ENCODE measurements around the gene LRRFIP1. TPM values are rescaled to one million over a fixed set of nuclear protein-coding genes. Genes with fewer than 3 reads are reported as not detected.

LRRFIP1 gene
- total RNA-seq, 2 experiments from 2014 or later, result 157 to 161 TPM

GRCh38 chr2:237657063-237657462 lies 29.7 kb downstream of the LRRFIP1 start:
- no peaks in the 10 kb centered on the region for H3K27me3 ChIP-seq (ENCODE audit: control insufficient read depth in 1 of 2, insufficient read depth in 2 of 2, low read length in 2 of 2)
- H3K4me1 ChIP-seq (ENCODE audit: insufficient read depth, low read length), result no peaks in the 10 kb centered on the region
- no peak overlapping the region for H3K4me3 Mint-ChIP-seq
- TF ChIP-seq CTCF (IDR thresholded peaks at IDR 0.05), result no peak
- no peak overlapping the region for H3K27ac ChIP-seq (ENCODE audit: low read depth in 1 of 2, low read length in 2 of 2)
- peaks cover 11% of the 10 kb centered on the region for H3K4me1 Mint-ChIP-seq (ENCODE audit: low read depth)
- CTCF ChIA-PET, result interaction anchor here (1.8 kb wide), 1 partner anchor 88 kb away, joined by 4 read pairs; no protein-coding TSS in a partner anchor
- peaks cover 3% of the 10 kb centered on the region for H3K9me3 Mint-ChIP-seq
- H3K36me3 Mint-ChIP-seq (ENCODE audit: low read depth), result peaks cover 6% of the 10 kb centered on the region
- no peaks in the 10 kb centered on the region for H3K9me3 ChIP-seq (ENCODE audit: control insufficient read depth in 1 of 2, insufficient read depth in 1 of 2, low read length in 2 of 2)
- ATAC-seq (ENCODE audit: poor library complexity) (no peak), DNase-seq (no peak)
- no peak overlapping the region for H3K4me3 ChIP-seq (ENCODE audit: low read length)
- intact Hi-C loops (cut with DNase I, micrococcal nuclease), result no loop called here
- peaks cover 10% of the 10 kb centered on the region for H3K27me3 Mint-ChIP-seq
- no peak overlapping the region for H3K27ac Mint-ChIP-seq
- no peaks in the 10 kb centered on the region for H3K36me3 ChIP-seq (ENCODE audit: insufficient read depth, low read length)
- POLR2A ChIA-PET, result no interaction called here

- no peak overlapping the region for H3K27ac ChIP-seq (ENCODE audit: low read depth in 1 of 2, low read length in 2 of 2)
- intact Hi-C loops (cut with DNase I, micrococcal nuclease), result loop anchor here in 1 of 2 experiments (5.0 kb wide), 1 partner anchor 33 kb away; the partner anchor contains the start of gene LRRFIP1
- Mint-ChIP-seq H3K27ac (no peak overlapping the region), H3K27me3 (peaks cover 4% of the 10 kb centered on the region), H3K36me3 (ENCODE audit: low read depth) (no peaks in the 10 kb centered on the region), H3K4me3 (no peak overlapping the region), H3K4me1 (ENCODE audit: low read depth) (peaks cover 10% of the 10 kb centered on the region), H3K9me3 (no peaks in the 10 kb centered on the region)
- H3K36me3 ChIP-seq (ENCODE audit: insufficient read depth, low read length), result no peaks in the 10 kb centered on the region
- ChIA-PET POLR2A (no interaction called here), CTCF (interaction anchor here (1.2 kb wide), 1 partner anchor 85 kb away, joined by 3 read pairs; no protein-coding TSS in a partner anchor)
- no peak for ATAC-seq (ENCODE audit: poor library complexity)
- peaks cover 12% of the 10 kb centered on the region for H3K4me1 ChIP-seq (ENCODE audit: insufficient read depth, low read length)
- TF ChIP-seq CTCF (IDR thresholded peaks at IDR 0.05), result no peak
- DNase-seq, result no peak
- no peaks in the 10 kb centered on the region for H3K9me3 ChIP-seq (ENCODE audit: control insufficient read depth in 1 of 2, insufficient read depth in 1 of 2, low read length in 2 of 2)
- H3K27me3 ChIP-seq (ENCODE audit: control insufficient read depth in 1 of 2, insufficient read depth in 2 of 2, low read length in 2 of 2), result no peaks in the 10 kb centered on the region
- no peak overlapping the region for H3K4me3 ChIP-seq (ENCODE audit: low read length)
Measured at GRCh38 chr2:237660381-237660900, 33.1 kb downstream of the LRRFIP1 start.

GRCh38 chr2:237661270-237661669 lies 33.9 kb downstream of the LRRFIP1 start:
- DNase-seq, result no peak
- no peaks in the 10 kb centered on the region for H3K27me3 ChIP-seq (ENCODE audit: control insufficient read depth in 1 of 2, insufficient read depth in 2 of 2, low read length in 2 of 2)
- TF ChIP-seq CTCF (IDR thresholded peaks at IDR 0.05), result no peak
- H3K9me3 ChIP-seq (ENCODE audit: control insufficient read depth in 1 of 2, insufficient read depth in 1 of 2, low read length in 2 of 2), result no peaks in the 10 kb centered on the region
- Mint-ChIP-seq H3K27me3 (peaks cover 4% of the 10 kb centered on the region), H3K36me3 (ENCODE audit: low read depth) (no peaks in the 10 kb centered on the region), H3K9me3 (no peaks in the 10 kb centered on the region), H3K4me1 (ENCODE audit: low read depth) (peaks cover 8% of the 10 kb centered on the region), H3K4me3 (no peak overlapping the region), H3K27ac (no peak overlapping the region)
- ChIA-PET CTCF (interaction anchor here (0.8 kb wide), 1 partner anchor 82 kb away, joined by 3 read pairs; no protein-coding TSS in a partner anchor), POLR2A (no interaction called here)
- intact Hi-C loops (cut with DNase I, micrococcal nuclease), result loop anchor here in 1 of 2 experiments (5.0 kb wide), 1 partner anchor 34 kb away; the partner anchor contains the start of gene LRRFIP1
- H3K27ac ChIP-seq (ENCODE audit: low read depth in 1 of 2, low read length in 2 of 2), result no peak overlapping the region
- H3K4me3 ChIP-seq (ENCODE audit: low read length), result no peak overlapping the region
- peaks cover 12% of the 10 kb centered on the region for H3K4me1 ChIP-seq (ENCODE audit: insufficient read depth, low read length)
- no peak for ATAC-seq (ENCODE audit: poor library complexity)
- no peaks in the 10 kb centered on the region for H3K36me3 ChIP-seq (ENCODE audit: insufficient read depth, low read length)

All from CD4-positive, alpha-beta T cell (primary cell).